ENCODE measurements around the gene DDT. TPM values are rescaled to one million over a fixed set of nuclear protein-coding genes. Genes with fewer than 3 reads are reported as not detected.
"Not testable (repeated sequence)": the region's sequence is repeated elsewhere in the genome, so short reads cannot be mapped to it uniquely, and the experiment has no call there.

DDT gene
- total RNA-seq, 3 donors from 2014 or later = 151 to 232 (median 190) TPM

GRCh38 chr22:23947391-23947790 is 26.9 kb downstream of the DDT start:
- H3K4me3 ChIP-seq; ATAC-seq; H3K9me3 ChIP-seq; intact Hi-C loops (cut with DNase I, micrococcal nuclease); H3K36me3 ChIP-seq (ENCODE audit: low read depth); DNase-seq; H3K4me1 ChIP-seq (ENCODE audit: low read depth): not testable (repeated sequence)

GRCh38 chr22:23940166-23940565 is 34.1 kb downstream of the DDT start:
- intact Hi-C loops (cut with DNase I, micrococcal nuclease); ATAC-seq; H3K9me3 ChIP-seq; H3K4me1 ChIP-seq (ENCODE audit: low read depth); DNase-seq; H3K4me3 ChIP-seq; H3K36me3 ChIP-seq (ENCODE audit: low read depth): not testable (repeated sequence)

- intact Hi-C loops (cut with DNase I, micrococcal nuclease) = no loop called here
- DNase-seq = no peak
- no peak for TF ChIP-seq CTCF (IDR thresholded peaks at IDR 0.05)
- Histone ChIP-seq H3K4me3 (no peak overlapping the region), H3K9me3 (no peaks in the 10 kb centered on the region), H3K36me3 (ENCODE audit: low read depth) (no peaks in the 10 kb centered on the region), H3K4me1 (ENCODE audit: low read depth) (no peaks in the 10 kb centered on the region)
- no peak for ATAC-seq
These were observed 35.3 kb downstream of the DDT start for GRCh38 chr22:23939017-23939357.

GRCh38 chr22:23938328-23939016 is 35.8 kb downstream of the DDT start:
- Histone ChIP-seq H3K4me1 (ENCODE audit: low read depth) (no peaks in the 10 kb centered on the region), H3K9me3 (no peaks in the 10 kb centered on the region), H3K4me3 (no peak overlapping the region), H3K36me3 (ENCODE audit: low read depth) (no peaks in the 10 kb centered on the region)
- no peak for TF ChIP-seq CTCF (IDR thresholded peaks at IDR 0.05)
- ATAC-seq (no peak), DNase-seq (no peak)
- intact Hi-C loops (cut with DNase I, micrococcal nuclease) = no loop called here

GRCh38 chr22:23926561-23926960 is 47.7 kb downstream of the DDT start:
- TF ChIP-seq CTCF (IDR thresholded peaks at IDR 0.05) = no peak
- Histone ChIP-seq H3K36me3 (ENCODE audit: low read depth) (peaks cover 5% of the 10 kb centered on the region), H3K9me3 (peaks cover 16% of the 10 kb centered on the region), H3K4me1 (ENCODE audit: low read depth) (no peaks in the 10 kb centered on the region), H3K4me3 (no peak overlapping the region)
- ATAC-seq = no peak
- no peak for DNase-seq
- intact Hi-C loops (cut with DNase I, micrococcal nuclease) = loop anchor here in 1 of 2 donors (5.0 kb wide), 1 partner anchor 46 kb away; the partner anchor contains the start of gene DDT

GRCh38 chr22:23925020-23925606 is 49.1 kb downstream of the DDT start:
- no peak for TF ChIP-seq CTCF (IDR thresholded peaks at IDR 0.05)
- ATAC-seq = no peak
- Histone ChIP-seq H3K4me1 (ENCODE audit: low read depth) (no peaks in the 10 kb centered on the region), H3K9me3 (peaks cover 16% of the 10 kb centered on the region), H3K36me3 (ENCODE audit: low read depth) (peaks cover 5% of the 10 kb centered on the region), H3K4me3 (no peak overlapping the region)
- intact Hi-C loops (cut with DNase I, micrococcal nuclease) = loop anchor here in 1 of 2 donors (5.0 kb wide), 1 partner anchor 47 kb away; the partner anchor contains the start of gene DDT
- no peak for DNase-seq

Data from mucosa of descending colon (tissue), 3 donors.